Measurements from ENCODE around the gene NPIPB4.
"Not testable (repeated sequence)": the region's sequence is repeated elsewhere in the genome, so short reads cannot be mapped to it uniquely, and the experiment has no call there.

The NPIPB4 gene

GRCh38 chr16:21857656-21858055, at the start of gene NPIPB4:
Gene NPIPB4 (minus strand): TSS chr16:21857756. CDS start chr16:21857378, 378 bp downstream.
- not testable (repeated sequence) for DNase-seq

- not testable (repeated sequence) for DNase-seq
Observed at GRCh38 chr16:21898998-21899397, 41.4 kb upstream of the NPIPB4 start.

GRCh38 chr16:21881988-21882387, 24.4 kb upstream of the NPIPB4 start:
- DNase-seq, result not testable (repeated sequence)

GRCh38 chr16:21837186-21837585, 20.4 kb downstream of the NPIPB4 start:
- not testable (repeated sequence) for DNase-seq

- DNase-seq, result not testable (repeated sequence)
Observed at GRCh38 chr16:21836334-21836733, 21.2 kb downstream of the NPIPB4 start.

- not testable (repeated sequence) for DNase-seq
Observed at GRCh38 chr16:21835747-21836146, 21.8 kb downstream of the NPIPB4 start.

GRCh38 chr16:21834211-21834610, 23.3 kb downstream of the NPIPB4 start:
- DNase-seq, result not testable (repeated sequence)

- not testable (repeated sequence) for DNase-seq
Observed at GRCh38 chr16:21829929-21830328, 27.6 kb downstream of the NPIPB4 start.

GRCh38 chr16:21826067-21826706, 31.4 kb downstream of the NPIPB4 start:
- DNase-seq, result not testable (repeated sequence)

GRCh38 chr16:21825526-21825925, 32.0 kb downstream of the NPIPB4 start:
- DNase-seq, result not testable (repeated sequence)

GRCh38 chr16:21823258-21823657, 34.3 kb downstream of the NPIPB4 start:
- not testable (repeated sequence) for DNase-seq

GRCh38 chr16:21820908-21821465, 36.6 kb downstream of the NPIPB4 start:
- DNase-seq, result not testable (repeated sequence)

GRCh38 chr16:21820028-21820907, 37.3 kb downstream of the NPIPB4 start:
- DNase-seq, result peak; percentile 59

GRCh38 chr16:21819617-21820016, 37.9 kb downstream of the NPIPB4 start:
- not testable (repeated sequence) for DNase-seq

- not testable (repeated sequence) for DNase-seq
Observed at GRCh38 chr16:21817012-21817411, 40.5 kb downstream of the NPIPB4 start.

GRCh38 chr16:21815694-21816093, 41.9 kb downstream of the NPIPB4 start:
- not testable (repeated sequence) for DNase-seq

GRCh38 chr16:21802375-21802663, 55.2 kb downstream of the NPIPB4 start:
- DNase-seq, result not testable (repeated sequence)

GRCh38 chr16:21801538-21802374, 55.8 kb downstream of the NPIPB4 start:
- not testable (repeated sequence) for DNase-seq

GRCh38 chr16:21798601-21799000, 59.0 kb downstream of the NPIPB4 start:
- DNase-seq, result not testable (repeated sequence)

- not testable (repeated sequence) for DNase-seq
Observed at GRCh38 chr16:21793310-21793709, 64.2 kb downstream of the NPIPB4 start.

- not testable (repeated sequence) for DNase-seq
Observed at GRCh38 chr16:21790506-21790905, 67.0 kb downstream of the NPIPB4 start.
